ENCODE data around the gene C2CD4D.
"Not testable (repeated sequence)": the region's sequence is repeated elsewhere in the genome, so short reads cannot be mapped to it uniquely, and the experiment has no call there.

Gene C2CD4D

GRCh38 chr1:151839457-151840403 lies at the start of gene C2CD4D:
Gene C2CD4D, minus strand, starts transcription at chr1:151839820. Its CDS starts 831 bp downstream, at chr1:151838989.
- peak; percentile 70 for DNase-seq

GRCh38 chr1:151888972-151889570 lies 49.5 kb upstream of the C2CD4D start:
- no peak for DNase-seq

- no peak for DNase-seq
These were observed 47.4 kb upstream of the C2CD4D start for GRCh38 chr1:151887028-151887427.

GRCh38 chr1:151885479-151885878 lies 45.9 kb upstream of the C2CD4D start:
- DNase-seq: no peak

- not testable (repeated sequence) for DNase-seq
These were observed 45.3 kb upstream of the C2CD4D start for GRCh38 chr1:151884879-151885278.

- not testable (repeated sequence) for DNase-seq
These were observed 44.8 kb upstream of the C2CD4D start for GRCh38 chr1:151884445-151884844.

- DNase-seq: not testable (repeated sequence)
These were observed 44.3 kb upstream of the C2CD4D start for GRCh38 chr1:151883898-151884297.

- DNase-seq: not testable (repeated sequence)
These were observed 43.3 kb upstream of the C2CD4D start for GRCh38 chr1:151882918-151883317.

GRCh38 chr1:151882466-151882865 lies 42.8 kb upstream of the C2CD4D start:
- no peak for DNase-seq

GRCh38 chr1:151881479-151881878 lies 41.9 kb upstream of the C2CD4D start:
- no peak for DNase-seq

GRCh38 chr1:151875419-151876097 lies 35.9 kb upstream of the C2CD4D start:
- no peak for DNase-seq

- DNase-seq: not testable (repeated sequence)
These were observed 33.2 kb upstream of the C2CD4D start for GRCh38 chr1:151872776-151873175.

- no peak for DNase-seq
These were observed 31.8 kb upstream of the C2CD4D start for GRCh38 chr1:151871284-151872030.

GRCh38 chr1:151868486-151868885 lies 28.9 kb upstream of the C2CD4D start:
- DNase-seq: peak; percentile 33

GRCh38 chr1:151867765-151868411 lies 28.3 kb upstream of the C2CD4D start:
- DNase-seq: no peak

GRCh38 chr1:151867321-151867720 lies 27.7 kb upstream of the C2CD4D start:
- DNase-seq: no peak

- no peak for DNase-seq
These were observed 24.8 kb upstream of the C2CD4D start for GRCh38 chr1:151864411-151864810.

- DNase-seq: no peak
These were observed 23.0 kb upstream of the C2CD4D start for GRCh38 chr1:151862604-151863003.

- DNase-seq: no peak
These were observed 21.0 kb upstream of the C2CD4D start for GRCh38 chr1:151860504-151861187.

- no peak for DNase-seq
These were observed 20.3 kb upstream of the C2CD4D start for GRCh38 chr1:151859891-151860293.

GRCh38 chr1:151858886-151859665 lies 19.5 kb upstream of the C2CD4D start:
- no peak for DNase-seq

All from NCI-H774 (cell line).